IPS-NIHi7 (cell line): ENCODE data around the gene SEMA4G.

Experiments used
- DNase-seq: peaks from one replicate; pipeline ENCODE4 v3.0.0; 2012; ENCODE audit warnings: mixed read lengths; ENCODE audit errors: extremely low spot score

Gene SEMA4G

GRCh38 chr10:101007099-101007711 lies 37.9 kb downstream of the SEMA4G start:
- DNase-seq: no peak

GRCh38 chr10:101007915-101008822 lies 38.9 kb downstream of the SEMA4G start:
- no peak for DNase-seq

DNA sequence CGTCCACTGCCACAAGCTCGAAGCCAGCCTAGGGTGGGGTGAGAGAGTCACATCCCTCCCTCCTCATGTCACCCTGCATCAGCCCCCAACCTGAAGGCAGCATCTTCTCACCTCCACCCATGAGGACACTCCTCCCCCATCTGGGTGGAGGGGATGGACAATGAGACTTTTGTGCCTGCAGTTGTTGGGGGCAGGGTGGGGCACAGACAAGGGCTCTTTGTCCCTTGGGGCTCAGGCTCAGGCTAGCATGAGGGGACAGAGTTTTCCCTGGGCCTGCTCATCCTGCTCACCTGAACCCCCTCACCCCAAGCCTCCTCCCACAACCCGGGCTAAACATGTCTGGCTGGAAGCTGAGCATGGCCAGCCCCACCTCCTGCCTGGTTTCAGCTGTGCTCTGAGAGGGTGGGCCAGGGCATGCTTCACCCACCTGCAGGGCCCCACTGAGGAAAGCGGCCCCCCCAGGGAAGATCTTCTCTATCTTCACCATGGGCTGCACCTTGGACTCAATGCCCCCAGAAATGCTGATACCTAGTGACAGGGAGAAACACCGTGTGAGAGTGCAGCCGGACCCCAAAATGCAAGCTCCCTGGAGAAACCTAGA lies 39.6 kb downstream of the SEMA4G start:
- no peak for DNase-seq

- no peak for DNase-seq
These were observed 41.0 kb downstream of the SEMA4G start for GRCh38 chr10:101010329-101010728.

- DNase-seq: peak; percentile 64
These were observed 42.5 kb downstream of the SEMA4G start for GRCh38 chr10:101011517-101012423.

- DNase-seq: peak; percentile 76
These were observed 43.4 kb downstream of the SEMA4G start for GRCh38 chr10:101012525-101013364.

- DNase-seq: no peak
These were observed 44.1 kb downstream of the SEMA4G start for GRCh38 chr10:101013365-101013825.

GRCh38 chr10:101014230-101014884 lies 45.1 kb downstream of the SEMA4G start:
- peak; percentile 78 for DNase-seq

GRCh38 chr10:101014966-101015581 lies 45.8 kb downstream of the SEMA4G start:
- no peak for DNase-seq

GRCh38 chr10:101015582-101015973 lies 46.3 kb downstream of the SEMA4G start:
- no peak for DNase-seq

DNA sequence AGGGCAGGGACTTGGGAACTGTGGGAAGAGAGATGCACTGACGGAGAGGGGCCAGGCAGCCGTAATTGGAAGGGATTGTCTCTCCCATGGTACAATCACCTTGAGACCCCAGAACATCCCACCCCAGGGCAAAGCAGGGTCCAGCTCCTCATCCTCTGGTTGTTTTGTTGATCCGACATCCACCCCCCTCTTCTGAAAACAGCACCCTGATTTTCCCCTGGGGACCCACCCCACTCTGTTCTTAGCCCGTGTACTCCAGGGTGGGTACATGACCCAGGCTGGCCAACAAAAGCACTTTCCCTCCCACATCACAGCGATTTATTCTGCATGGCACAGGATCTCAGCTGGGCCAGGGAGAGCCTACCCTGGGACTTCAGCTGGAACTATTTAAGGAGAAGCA lies 47.5 kb downstream of the SEMA4G start:
- DNase-seq: no peak

- DNase-seq: peak; percentile 34
These were observed 48.9 kb downstream of the SEMA4G start for GRCh38 chr10:101018118-101018599.

DNA sequence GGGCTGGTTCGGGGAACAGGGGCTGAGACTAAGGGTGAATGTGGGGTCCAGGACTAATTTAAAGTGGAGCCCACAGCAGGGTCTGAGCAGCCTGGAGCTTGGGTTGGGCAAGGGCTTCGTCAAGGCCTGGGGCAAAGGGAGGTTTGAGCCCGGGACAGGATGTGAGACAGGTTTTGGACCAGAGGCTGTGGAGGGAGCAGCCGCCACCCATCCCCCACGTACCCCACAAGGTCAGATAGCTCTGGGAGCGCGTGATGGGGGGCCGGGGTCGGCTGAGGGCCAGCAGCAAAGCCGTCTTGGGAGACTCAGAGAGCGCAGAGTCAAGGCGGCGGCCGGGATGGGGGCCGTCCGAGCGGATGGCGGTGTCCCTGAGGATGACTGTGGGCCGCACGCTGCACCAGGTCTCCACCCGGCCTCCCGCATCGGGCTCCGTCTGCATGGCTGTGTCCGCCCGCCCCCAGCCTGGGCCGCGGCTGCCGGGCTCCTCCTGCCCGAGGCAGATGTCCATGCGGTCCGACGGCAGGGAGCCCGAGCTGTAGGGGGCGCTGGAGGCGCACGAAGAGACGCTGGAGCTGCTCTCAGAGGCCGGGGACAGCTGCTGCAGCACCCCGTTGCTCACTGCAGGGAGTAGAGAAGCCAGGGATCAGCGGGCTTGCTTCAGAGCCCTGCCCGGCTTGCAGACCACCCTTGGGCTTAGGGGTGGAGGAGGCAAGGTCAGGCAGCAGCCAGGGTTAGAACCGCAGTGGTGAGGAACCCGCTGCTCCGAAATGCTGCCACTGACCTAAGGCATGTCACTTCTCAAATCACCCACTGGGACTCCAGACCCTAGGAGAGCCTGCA lies 49.5 kb downstream of the SEMA4G start:
- peak; percentile 92 for DNase-seq
